Retina (tissue), 1 donor: ENCODE results near the gene SOCS2.

Experiments used
- DNase-seq: peaks from one replicate; pipeline ENCODE4 v3.0.0-alpha.2; 2016

Gene SOCS2

DNA sequence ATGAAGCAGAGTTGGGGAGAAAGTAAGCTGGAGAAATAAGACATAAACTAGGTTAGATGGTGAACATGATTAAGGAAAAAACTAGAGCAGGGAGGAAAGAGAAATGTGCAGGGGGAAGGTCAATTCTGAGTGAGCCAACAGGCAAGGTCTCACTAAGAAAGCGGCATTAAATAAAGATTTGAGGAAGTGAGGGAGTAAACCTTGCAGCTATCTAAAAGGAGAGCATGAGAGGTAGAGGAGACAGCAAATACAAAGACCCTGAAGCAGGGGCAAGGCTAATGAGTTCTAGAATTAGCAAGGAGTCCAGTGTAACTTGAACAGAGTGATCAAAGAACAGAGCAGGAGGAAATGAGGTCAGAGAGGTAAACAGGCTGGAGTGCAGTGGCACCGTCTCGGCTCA lies 4.4 kb upstream of the SOCS2 start:
- no peak for DNase-seq

DNA sequence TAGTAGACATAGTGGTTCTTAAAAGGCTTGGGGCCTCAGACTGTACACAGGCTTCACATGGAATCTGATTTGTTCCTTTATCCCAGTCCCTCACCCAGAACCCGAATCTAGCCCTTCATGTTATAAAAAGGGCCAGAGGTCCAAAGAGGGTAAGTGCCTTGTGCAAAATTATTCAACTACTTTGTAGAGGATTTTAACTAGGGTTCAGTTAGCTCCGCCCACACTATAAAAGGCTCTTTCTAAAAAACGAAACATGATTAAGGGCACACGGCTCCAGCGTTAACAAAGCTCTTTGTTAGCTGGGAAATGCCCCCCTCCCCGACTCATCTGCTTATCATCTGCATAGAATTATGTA lies 3.2 kb upstream of the SOCS2 start:
- no peak for DNase-seq

DNA sequence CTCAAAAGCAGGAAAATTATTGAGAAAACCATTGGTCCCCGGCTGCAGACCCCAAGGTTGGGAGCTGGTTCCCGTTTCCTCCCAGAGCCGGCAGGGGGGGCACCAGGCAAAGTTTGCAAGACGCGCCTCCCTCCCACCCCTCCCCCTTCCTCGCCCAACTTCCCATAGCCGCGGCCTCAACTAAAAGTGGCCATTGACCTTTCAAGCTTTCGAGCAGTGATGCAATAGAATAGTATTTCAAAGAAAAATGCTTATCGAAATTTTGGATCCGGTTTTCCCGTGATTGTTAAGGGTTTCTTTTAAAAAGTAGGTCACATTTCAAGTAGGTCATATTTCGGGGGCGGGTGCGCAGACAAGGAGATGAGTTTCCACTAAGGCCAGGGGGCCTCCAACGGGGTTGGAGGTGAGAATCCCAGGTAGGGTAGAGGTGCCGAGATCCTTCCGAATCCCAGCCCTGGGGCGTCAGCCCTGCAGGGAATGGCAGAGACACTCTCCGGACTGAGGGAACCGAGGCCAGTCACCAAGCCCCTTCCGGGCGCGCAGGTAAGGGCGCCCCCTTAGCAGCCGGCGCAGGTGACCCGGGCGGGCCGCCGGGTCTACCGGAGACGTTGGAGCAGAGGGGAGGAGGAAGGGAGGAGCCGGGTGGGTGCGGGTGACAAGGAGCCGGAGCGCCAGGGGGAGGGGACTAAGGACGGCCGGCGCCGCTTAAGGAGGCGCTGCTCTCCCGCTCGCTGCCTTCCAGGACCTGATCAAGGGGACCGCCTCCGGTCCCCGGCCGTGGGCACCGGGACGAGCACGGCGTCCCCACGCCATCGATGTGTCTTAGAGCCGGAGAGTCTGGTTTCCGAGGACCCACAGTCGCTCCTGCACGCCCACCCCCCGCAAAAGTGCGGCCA lies 2.6 kb upstream of the SOCS2 start:
- DNase-seq: peak; percentile 92

DNA sequence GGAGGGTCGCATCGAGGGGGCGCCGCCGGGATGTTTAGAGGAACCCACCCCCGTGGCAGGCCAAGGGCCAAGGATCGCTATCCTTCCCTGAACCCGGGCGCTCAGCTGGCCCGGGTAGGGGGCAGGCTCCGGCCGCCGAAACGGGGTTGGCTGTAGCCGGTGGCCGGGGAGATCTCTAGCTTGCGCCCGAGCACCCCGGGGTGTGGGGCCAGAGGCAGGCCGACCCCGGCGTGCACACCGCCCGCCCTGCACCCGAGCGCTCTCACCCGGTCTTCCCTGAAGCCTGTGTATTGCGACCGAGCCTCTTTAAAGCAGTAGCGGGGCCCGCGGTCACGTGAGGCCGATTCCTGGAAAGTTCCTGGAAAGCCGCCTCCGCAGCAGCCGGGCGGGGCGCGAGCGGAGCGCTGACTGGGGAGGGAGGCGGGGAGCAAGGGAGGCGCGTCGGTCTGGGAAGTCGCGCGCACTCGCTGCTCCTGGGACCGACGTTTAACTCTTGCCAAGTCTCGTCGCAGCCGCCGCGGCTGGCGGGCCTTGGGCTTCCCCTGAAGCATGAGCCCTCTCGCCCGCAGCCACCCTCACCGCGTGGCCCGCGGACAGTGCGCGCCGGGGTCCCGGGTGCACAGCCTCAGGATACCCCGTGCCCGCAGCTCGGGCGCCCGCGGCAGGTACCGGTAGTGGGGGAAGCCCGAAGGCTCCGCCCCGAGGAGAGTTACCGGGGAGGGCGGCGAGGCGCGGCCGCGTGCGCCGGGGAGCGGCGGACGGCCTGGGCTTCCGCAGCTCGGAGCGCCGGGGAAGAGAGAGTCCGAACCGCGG lies 1.7 kb upstream of the SOCS2 start:
- peak; percentile 97 for DNase-seq

DNA sequence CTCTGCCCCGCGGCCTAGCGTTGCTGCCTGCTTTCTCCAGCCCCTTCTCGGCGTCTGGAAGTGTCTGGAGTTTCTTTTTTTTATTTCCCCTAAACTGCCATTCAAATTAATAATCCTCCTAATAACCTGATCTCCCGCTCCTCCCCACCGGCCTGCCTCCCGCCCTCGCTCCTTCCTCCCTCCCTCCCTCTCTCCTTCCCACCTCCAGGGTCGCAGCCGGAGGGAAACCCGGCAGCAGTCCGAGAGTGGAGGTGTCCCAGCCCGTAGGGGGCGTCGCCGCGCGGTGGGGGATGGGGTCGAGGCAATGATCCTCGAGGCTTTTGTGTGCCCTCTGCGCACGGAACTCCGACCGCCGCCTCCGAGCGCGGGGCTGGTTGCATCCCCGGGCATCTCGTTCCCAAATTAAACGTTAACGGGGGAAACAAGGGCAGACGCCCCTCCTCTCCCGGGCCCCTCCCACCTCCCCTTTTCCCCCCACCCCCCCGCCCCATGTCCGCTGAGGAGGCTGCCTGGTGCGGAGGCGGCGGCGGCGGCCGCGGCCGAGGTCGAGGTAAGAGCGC lies 1.0 kb upstream of the SOCS2 start:
- no peak for DNase-seq

DNA sequence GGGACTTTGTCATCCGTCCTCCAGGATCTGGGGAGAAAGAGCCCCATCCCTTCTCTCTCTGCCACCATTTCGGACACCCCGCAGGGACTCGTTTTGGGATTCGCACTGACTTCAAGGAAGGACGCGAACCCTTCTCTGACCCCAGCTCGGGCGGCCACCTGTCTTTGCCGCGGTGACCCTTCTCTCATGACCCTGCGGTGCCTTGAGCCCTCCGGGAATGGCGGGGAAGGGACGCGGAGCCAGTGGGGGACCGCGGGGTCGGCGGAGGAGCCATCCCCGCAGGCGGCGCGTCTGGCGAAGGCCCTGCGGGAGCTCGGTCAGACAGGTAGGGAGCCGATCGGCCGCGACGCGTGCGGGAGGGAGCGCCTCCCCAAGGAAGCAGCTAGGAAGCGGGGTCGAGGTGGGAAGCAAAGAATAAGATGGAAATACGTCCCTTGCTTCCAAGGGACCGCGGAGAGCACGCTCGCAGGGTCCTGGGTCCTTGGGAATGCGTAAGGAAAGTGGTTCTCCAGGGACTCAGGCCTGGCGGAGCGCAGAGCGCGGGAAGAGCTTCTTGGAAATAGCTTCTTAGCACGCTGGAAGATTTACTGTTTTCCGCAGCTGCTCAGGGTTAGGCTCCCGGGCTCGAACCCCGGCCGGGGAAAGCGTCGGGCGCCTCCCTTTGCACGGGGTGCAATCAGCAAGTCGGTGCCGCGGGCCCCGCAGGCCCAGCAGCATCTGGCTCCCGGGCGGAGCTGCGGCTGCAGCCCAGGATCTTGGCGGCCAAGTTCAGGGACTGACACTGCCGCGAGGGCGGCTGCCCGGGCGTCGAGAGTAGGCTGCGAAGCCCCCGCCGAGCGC lies 457 bp downstream of the SOCS2 start:
- DNase-seq: peak; percentile 84

DNA sequence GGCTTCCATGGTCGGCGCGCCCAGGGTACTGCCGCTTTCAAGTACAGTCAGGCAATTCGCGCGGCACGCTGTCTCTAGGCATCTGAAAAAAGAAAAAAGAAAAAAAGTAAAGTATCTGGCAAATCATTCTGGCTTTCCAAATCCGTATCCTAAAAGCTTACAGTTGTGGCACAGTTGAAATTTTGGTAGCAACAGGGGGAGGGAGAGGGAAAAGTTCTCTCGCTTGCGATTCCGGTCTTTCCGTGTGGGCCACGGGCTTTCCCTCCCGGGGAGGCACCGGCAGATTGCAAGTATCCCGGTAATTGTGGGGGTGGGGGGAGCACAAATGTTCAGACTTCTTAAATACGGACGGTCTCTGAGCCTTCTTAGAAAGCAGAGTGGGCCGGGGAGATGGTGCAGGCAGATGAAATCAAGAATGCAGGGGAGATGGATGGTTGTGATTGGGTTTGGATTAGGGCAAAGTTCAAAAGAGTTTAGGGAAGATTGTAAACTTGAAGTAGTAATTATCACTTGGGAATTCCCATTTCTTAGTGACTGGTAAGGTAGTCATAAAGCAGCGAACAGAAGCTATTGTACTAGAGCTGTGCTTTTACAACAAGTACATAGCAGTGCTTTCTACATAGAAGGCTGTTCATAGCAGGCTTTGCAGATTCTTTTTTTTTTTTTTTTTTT lies 1.2 kb downstream of the SOCS2 start:
- DNase-seq: no peak

DNA sequence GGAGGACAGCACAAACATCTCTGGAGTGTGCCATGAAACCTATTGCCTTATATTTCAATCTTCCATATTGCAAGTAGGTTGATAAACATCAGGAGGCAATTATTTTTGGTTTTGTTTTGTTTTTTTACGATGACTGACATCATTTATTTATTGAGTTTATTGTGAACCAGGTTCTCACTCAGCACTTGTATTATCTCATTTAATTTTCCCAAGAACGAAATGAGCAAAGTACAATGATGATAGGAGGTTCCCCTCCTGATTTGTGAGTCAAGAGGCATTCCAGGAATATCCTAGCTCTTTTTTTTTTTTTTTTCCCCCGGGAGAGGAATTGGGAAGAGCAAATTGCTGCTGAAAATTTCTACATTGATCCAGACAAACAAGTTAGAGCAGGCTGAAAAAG lies 4.7 kb downstream of the SOCS2 start:
- DNase-seq: no peak

DNA sequence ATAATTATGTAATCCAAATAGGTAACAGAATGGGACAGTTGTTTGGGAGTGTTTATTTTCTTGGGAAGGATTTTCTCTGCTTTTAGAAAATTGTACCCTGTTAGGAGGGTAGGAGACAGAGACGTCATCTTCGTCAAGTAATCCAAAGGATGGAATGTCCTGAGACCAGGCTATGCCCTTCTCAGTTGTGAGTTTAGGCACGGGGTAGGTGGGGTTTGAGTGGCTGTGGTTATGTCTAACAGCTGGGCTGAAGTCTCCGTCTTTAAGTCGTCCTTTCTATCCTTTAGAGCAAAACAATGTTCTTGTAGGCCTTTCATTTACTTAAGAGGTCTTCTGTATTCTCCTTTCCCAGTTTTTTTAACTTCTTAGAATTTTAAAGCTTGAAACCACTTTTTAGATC lies 5.7 kb downstream of the SOCS2 start:
- DNase-seq: no peak

DNA sequence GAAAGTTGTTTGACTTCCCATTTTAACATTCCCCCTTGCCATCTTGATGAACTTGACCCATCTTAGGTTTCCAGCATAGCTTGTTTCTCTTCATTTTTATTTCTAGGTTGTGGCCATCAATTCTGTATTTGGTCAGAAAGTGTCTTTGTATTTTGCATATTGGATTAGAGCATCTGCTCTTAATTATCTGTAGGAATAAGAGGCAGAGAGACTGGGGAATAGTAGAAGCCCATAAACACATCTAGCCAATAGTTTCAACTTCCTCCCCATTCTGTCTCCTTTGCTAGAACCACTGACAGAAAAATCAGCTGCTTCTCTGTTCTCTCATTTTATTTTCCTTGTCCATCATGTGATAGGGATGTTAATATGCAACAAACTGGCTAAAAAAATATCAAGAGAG lies 8.2 kb downstream of the SOCS2 start:
- DNase-seq: no peak

DNA sequence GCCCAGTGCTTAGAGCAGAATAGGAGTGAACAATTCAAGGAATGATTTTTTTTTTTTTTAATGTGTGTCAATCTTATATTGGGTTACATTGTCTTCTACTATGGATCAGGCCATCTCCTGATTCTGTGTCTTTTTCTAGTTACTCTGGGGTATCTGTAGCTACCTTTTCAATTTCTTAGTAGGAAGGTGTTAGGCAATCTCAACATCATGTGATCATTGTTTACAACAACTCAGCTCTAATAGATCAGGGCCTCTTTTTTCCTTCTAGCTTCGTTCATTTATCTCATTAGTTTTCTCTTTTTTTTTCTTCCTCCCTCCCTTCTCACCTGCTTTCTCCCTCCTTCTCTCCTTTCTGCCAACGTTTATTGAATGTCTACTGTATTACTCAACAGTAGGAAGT lies 8.9 kb downstream of the SOCS2 start:
- no peak for DNase-seq

DNA sequence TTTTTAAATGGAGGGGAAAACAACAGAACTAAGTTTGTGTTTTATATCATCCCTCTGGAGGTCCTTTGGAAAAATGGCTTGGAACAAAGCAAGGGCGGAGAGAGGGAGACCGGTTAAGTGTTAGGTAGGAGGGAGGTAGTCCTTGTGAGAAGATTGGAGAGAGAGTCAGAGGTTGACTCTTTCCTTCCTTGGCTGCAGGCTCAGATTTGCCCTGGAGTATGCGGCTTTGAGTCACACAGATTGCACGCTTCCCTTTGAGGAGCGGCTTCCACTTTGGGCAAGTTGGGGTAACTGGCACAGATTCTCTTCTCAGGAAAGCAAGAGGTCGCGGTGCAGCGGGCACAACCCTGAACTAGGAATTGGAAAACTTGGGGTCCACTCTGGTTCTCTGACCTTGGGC lies 9.9 kb downstream of the SOCS2 start:
- DNase-seq: no peak

DNA sequence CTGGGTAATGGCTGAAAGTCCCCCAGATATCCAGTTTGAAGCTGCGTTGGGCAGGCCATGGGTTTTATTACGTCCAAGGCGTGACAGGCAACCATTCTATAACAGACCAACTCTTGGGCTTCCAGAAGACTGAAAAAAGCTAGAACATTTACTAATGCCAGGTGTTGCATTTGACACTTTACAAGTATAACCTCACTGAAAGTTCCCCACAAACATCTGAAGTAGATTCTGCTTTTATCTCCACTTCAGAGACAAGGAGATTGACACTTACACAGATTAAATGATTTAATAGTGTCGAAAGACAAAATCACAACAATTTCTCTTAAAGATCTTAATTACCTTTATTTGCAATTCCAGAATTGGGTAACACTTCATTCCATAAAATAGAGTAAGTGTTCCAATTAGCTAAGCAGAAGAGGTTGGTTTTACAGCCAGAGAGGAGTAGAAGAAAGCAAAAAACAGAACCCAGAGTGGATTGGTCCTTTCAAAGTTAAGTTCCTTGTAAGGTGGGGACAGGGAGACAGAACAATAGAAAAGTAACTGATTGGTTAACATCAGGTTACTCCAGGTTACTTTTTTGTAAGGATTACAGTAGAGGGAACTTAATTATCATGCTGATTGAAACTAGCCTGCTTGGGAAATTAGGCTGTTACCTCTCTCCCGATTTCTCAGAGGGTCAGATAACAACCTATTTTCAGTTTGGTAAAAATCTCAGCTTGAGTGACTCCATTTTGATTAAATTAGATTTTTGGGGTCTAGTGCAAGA lies 11.3 kb downstream of the SOCS2 start:
- no peak for DNase-seq

DNA sequence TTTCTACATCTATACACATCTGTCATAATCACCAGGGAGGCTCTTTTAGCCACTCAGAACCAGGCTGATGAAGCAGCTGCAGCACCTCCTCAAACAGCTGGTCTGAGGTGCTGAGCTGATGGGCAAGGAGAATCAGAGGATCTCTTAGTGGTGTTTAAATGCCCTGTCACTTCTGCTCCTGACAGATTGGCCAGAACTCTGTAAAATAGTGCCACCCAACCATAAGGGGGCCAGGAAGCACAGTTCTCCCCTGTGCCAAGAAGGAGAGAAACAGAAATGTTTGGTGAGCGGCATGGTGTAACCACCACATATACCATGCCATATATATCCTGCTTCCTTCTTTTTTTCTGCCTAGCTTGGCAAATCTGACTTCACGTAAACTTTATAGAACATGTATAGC lies 12.8 kb downstream of the SOCS2 start:
- no peak for DNase-seq

DNA sequence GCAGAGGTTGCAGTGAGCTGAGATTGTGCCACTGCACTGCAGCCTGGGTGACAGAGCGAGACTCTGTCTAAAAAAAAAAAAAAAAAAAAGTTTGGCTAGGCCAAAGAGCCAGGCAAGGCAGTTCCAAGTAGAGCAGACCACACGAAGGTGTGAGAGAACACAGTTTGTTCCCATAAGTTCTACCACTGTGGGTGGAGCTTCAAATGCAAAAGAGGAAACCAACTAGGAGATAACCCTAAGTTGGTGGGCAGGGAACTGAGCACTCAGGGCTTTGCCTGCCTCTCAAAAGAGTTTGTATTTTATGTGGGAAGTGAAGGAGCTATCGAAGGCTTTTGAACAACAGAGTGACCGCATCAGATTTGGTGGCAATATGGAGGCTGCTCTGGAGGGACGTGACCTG lies 15.1 kb downstream of the SOCS2 start:
- no peak for DNase-seq

DNA sequence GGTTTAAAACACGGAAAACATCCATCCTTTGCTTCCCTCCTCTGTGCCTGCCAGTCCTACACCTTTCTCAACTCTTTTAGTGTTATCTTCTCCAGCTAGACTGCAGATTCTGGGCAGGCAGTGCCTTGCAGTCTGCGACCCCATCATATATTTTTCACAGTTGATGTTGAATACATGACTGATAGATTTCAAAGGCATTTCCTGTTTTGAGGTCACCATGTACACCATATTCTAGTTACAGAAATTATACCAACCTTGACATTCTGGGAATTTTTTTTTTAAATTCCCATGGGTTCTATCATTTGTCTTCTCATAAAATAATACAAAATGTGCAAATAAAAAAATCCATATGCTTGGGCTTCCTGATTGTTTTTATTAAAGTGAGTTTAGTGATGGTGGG lies 16.6 kb downstream of the SOCS2 start:
- DNase-seq: no peak

DNA sequence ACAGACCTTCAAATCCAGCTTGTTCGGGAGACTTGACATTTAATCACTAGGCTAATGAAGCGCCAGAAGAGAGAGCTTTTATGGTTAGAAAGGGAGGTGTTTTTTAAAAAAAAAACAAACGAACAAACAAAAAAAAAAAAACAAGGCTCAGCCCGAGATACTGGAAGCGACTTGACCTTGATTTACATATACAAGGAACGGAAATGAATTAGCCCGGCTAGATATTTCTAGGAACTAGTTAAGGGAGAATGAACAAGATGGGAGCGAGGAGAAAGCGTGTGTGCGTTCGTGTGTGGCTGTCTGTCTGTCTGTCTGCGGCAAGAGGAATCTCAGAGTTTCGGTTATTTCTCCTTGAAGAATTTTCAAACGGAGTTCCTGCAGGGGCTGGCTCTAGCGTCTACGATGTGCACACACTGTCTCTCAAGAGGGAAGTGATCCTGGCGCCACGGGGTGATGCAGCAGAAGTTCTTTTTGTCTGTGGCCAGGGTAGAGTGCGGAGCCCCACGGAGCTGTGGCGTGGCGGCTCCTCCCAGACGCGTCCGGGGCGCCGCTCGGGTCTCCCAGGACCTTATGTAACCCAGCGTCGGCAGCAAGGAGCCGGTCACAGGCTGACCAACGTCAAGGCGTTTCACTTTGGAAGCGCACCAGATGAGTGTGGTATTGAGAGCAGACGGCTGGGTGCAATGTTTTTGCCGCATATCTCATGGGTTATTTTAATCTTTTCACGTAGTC lies 18.8 kb downstream of the SOCS2 start:
- peak; percentile 85 for DNase-seq

DNA sequence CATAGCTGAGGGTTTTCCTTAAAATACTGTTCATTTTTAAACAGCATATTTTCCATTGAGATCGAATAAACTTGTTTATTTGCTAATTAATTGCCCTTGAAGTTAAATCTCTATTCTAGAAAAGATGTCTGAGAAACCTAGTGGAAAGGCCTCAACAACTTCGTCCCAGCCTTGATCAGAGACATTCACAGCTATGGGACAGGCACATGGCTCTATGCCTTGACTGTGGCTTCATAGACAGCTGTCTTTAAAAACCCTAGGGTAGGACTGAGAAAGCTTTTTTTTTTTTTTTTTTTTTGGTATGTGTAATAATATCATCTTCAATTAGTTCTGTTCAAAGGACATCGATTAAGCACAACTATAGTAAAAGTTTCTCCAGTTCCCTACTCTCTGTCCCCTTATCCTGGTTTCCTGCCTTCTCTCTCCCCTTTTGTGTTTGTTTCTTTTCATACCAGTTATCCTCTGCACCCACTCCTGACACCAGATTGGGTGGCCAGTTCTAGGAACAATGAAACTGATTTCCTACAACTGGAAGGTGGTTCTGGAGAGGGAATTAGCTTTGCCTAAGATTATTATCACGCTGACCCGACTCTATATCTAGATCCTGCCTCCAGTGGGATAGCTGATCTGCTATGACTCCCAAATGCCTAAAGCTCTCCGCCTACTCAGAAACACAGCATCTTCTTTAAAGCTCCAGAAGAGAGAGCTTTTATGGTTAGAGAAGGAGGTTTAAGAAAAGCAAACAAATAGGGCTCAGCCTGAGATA lies 20.3 kb downstream of the SOCS2 start:
- no peak for DNase-seq

DNA sequence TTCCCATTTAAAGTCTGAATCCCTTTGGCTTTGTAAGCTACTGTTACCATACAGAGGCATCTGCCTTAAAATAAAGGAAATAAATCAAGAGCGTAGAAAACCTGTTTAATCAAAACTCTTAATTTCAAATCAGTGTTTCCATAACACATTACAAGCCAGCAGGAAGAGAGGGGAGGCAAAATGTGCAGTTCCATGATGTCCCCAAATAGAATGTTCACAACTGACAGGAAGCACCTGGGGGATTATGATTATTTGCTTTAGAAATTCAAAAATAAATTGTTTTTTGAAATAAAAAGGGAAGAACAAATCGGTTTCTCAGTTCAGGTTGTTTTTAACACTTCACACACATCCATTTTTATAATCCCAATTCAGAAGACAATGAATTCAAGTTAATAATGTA lies 21.4 kb downstream of the SOCS2 start:
- DNase-seq: no peak

DNA sequence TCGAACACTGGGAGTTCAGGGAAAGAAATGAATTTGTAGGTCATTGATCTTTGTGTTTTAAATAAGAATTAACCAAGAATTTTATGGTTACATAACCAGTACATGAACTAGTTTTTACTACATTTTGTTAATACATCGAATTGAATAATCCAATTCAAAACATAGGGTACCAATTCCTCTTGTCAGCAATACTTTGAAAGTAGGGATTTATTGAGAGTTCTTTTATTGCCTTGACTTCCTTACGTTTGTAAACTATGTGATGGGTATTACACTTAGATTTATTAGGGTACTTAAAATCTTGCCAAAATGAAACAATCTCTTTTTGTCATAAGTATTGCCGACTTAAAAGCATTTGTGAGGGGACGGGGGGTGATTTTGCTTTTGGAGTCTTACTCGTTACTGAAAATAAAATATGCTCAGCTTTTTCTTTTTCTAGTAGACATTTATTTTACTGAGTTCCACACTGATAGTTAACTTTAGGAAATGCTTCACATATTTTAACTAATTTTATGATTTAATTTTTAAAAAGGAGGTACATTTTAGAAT lies 22.4 kb downstream of the SOCS2 start:
- no peak for DNase-seq
